Liver (tissue), 9 donors: ENCODE data around the gene KIAA1217. TPM values are rescaled to one million over a fixed set of nuclear protein-coding genes. Genes with fewer than 3 reads are reported as not detected.

Experiments used
- DNase-seq: peaks from one replicate; pipeline ENCODE4 v3.0.0-alpha.2; 2017; ENCODE audit warnings: low spot score
- H3K27ac ChIP-seq, 2 donors: one replicate each; pipeline ENCODE4 v1.7.0; 2013; ENCODE audit warnings: inconsistent platforms in 2 of 2, low read length in 2 of 2, control low read depth in 1 of 2, low read depth in 1 of 2, mild to moderate bottlenecking in 1 of 2
- H3K27me3 ChIP-seq, 4 donors: one replicate each; pipeline versions ENCODE4 v1.6.1 to v1.7.0; 2013; ENCODE audit warnings: low read length in 3 of 4, inconsistent platforms in 1 of 4, mild to moderate bottlenecking in 1 of 4, moderate library complexity in 1 of 4; ENCODE audit not compliant: control insufficient read depth in 4 of 4, insufficient read depth in 4 of 4
- H3K36me3 ChIP-seq, 4 donors: one replicate each; pipeline versions ENCODE4 v1.6.1 to v1.7.0; 2013; ENCODE audit warnings: low read length in 3 of 4, mild to moderate bottlenecking in 3 of 4, low read depth in 1 of 4, moderate library complexity in 1 of 4; ENCODE audit not compliant: control insufficient read depth in 4 of 4, insufficient read depth in 3 of 4
- H3K4me1 ChIP-seq, 4 donors: one replicate each; pipeline versions ENCODE4 v1.6.1 to v1.7.0; 2013; ENCODE audit warnings: low read length in 3 of 4, mild to moderate bottlenecking in 3 of 4, moderate library complexity in 1 of 4; ENCODE audit not compliant: control insufficient read depth in 4 of 4, insufficient read depth in 4 of 4
- H3K4me3 ChIP-seq, 3 donors: one replicate each; pipeline versions ENCODE4 v1.6.1 to v1.7.0; 2013; ENCODE audit warnings: low read length in 3 of 3, control low read depth in 1 of 3, low read depth in 1 of 3, mild to moderate bottlenecking in 1 of 3
- H3K9ac ChIP-seq, 2 donors: one replicate each; pipeline ENCODE4 v1.7.0; 2013; ENCODE audit warnings: low read length in 2 of 2, mild to moderate bottlenecking in 2 of 2, moderate library complexity in 2 of 2, control low read depth in 1 of 2, low read depth in 1 of 2
- H3K9me3 ChIP-seq, 4 donors: one replicate each; pipeline versions ENCODE4 v1.6.1 to v1.7.0; 2013; ENCODE audit warnings: low read length in 3 of 4; ENCODE audit not compliant: control insufficient read depth in 4 of 4
- EGR1 ChIP-seq, 2 donors: IDR thresholded peaks; 2 replicates each; pipeline ENCODE4 v1.6.1; 2016 to 2018; ENCODE audit warnings: antibody characterized with exemption in 2 of 2, low read depth in 2 of 2
- FOXA1 ChIP-seq: IDR thresholded peaks from 2 replicates; pipeline ENCODE4 v1.6.1; 2016; ENCODE audit warnings: antibody characterized with exemption
- FOXA2 ChIP-seq: IDR thresholded peaks from 2 replicates; pipeline ENCODE4 v1.6.1; 2016; ENCODE audit warnings: antibody characterized with exemption
- GABPA ChIP-seq, 2 donors: IDR thresholded peaks in 1 of 2; conservative IDR thresholded peaks in 1 of 2; 2 replicates each; pipeline ENCODE4 v1.6.1; 2016; ENCODE audit warnings: antibody characterized with exemption in 2 of 2, mild to moderate bottlenecking in 1 of 2, moderate library complexity in 1 of 2
- HNF4A ChIP-seq, 2 donors: conservative IDR thresholded peaks; 2 replicates each; pipeline ENCODE4 v1.6.1; 2016; ENCODE audit warnings: antibody characterized with exemption in 2 of 2, mild to moderate bottlenecking in 2 of 2
- HNF4G ChIP-seq: IDR thresholded peaks from 2 replicates; pipeline ENCODE4 v1.6.1; 2016; ENCODE audit warnings: antibody characterized with exemption
- JUND ChIP-seq, 2 donors: IDR thresholded peaks; 2 replicates each; pipeline ENCODE4 v1.6.1; 2016; ENCODE audit warnings: antibody characterized with exemption in 2 of 2
- NR2F2 ChIP-seq: IDR thresholded peaks from 2 replicates; pipeline ENCODE4 v1.6.1; 2016; ENCODE audit warnings: antibody characterized with exemption
- RXRA ChIP-seq, 2 donors: IDR thresholded peaks; 2 replicates each; pipeline ENCODE4 v1.6.1; 2017 to 2018; ENCODE audit warnings: antibody characterized with exemption in 2 of 2, mild to moderate bottlenecking in 1 of 2
- SP1 ChIP-seq: IDR thresholded peaks from 2 replicates; pipeline ENCODE4 v1.6.1; 2018; ENCODE audit warnings: antibody characterized with exemption, mild to moderate bottlenecking
- TAF1 ChIP-seq: conservative IDR thresholded peaks from 2 replicates; pipeline ENCODE4 v1.6.1; 2016; ENCODE audit warnings: antibody characterized with exemption, mild to moderate bottlenecking
- YY1 ChIP-seq: IDR thresholded peaks from 2 replicates; pipeline ENCODE4 v1.6.1; 2016; ENCODE audit warnings: antibody characterized with exemption, mild to moderate bottlenecking
- ZBTB33 ChIP-seq: IDR thresholded peaks from 2 replicates; pipeline ENCODE4 v1.6.1; 2016; ENCODE audit warnings: antibody characterized with exemption
- WGBS: extraction: QIAGEN DNeasy Blood & Tissue Kit; methylation state at CpG from one replicate; pipeline ENCODE4 v1.1.7; 2013; 5-methylcytosine and 5-hydroxymethylcytosine counted together
- polyA plus RNA-seq, 2 donors: library from polyadenylated mRNA; stranded (reverse) in 1 of 2; unstranded in 1 of 2; fragments of 200-250 nt in 1 of 2; fragments of >200 nt in 1 of 2; fragmentation: Nextera tagmentation in 1 of 2; extraction: Ambion mirVana in 1 of 2; gene quantifications; one replicate each; pipeline versions ENCODE4 v1.2.1 to v1.2.3, GENCODE V29; 2013 to 2015
- total RNA-seq, 2 donors: library from RNA; depleted of rRNA; stranded (reverse); fragments of >200 nt; gene quantifications; one replicate each; pipeline ENCODE4 v1.2.3, GENCODE V29; 2014
- TF ChIP-seq, protein P1 (sequence below): IDR thresholded peaks from 2 replicates; pipeline ENCODE4 v1.6.1; 2016; ENCODE audit warnings: antibody characterized with exemption
- TF ChIP-seq, protein P2 (sequence below): IDR thresholded peaks from 2 replicates; pipeline ENCODE4 v1.6.1; 2016; ENCODE audit warnings: antibody characterized with exemption
- TF ChIP-seq, protein P3 (sequence below): fragments of 150-350 bp; IDR thresholded peaks from 2 replicates; pipeline ENCODE4 v1.5.1; 2017; ENCODE audit warnings: improper control_type of control experiment, low read depth, low read length; ENCODE audit not compliant: missing input control
- donor health status: healthy.
- donor health status: healthy.
- donor health status: healthy.
- donor health status: healthy.
- donor health status: healthy.

KIAA1217 gene
- total and polyA plus RNA-seq, 4 donors, result 4.5 to 12.8 (median 6.8) TPM

DNA sequence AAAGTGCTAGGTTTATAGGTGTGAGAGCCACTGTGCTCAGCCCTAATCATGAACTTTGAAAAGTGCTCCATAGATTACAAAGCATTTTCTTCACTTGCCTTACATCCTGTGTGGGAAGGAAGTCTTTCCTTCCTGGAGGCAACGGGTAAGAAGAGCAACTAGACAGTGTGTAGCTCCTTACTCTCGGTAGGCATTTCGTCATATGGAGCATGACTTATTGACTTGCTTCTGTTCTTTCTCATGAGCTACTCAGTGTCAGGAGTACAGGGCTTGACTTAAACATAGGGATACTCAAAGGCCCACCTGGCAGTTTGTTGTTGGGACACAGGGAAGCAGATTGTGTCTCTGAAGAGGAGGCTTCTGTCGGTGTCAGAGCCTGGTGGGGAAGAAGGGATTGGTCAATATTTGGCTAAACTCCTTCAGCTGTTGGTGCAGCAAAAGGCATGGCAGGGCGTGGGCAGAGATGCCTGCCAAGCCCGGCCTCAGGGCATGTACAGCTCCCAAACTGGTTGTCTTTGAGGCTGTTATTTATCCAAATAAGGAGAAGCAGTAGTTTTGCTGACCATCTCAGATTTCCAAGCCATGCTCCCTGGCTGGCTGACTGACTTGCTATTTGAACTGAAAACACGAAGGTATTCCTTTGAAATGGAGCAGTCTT is 248.9 kb downstream of the KIAA1217 start:
- Histone ChIP-seq H3K4me3 (no peak overlapping the region), H3K27ac (no peak overlapping the region), H3K4me1 (peaks cover 0 to 9% (median 1%) of the 10 kb centered on the region in 4 donors), H3K9ac (no peak overlapping the region), H3K36me3 (no peaks in the 10 kb centered on the region), H3K27me3 (no peaks in the 10 kb centered on the region), H3K9me3 (no peaks in the 10 kb centered on the region)
- DNase-seq, result no peak
- TF ChIP-seq TAF1 (no peak), FOXA1 (no peak), HNF4A (conservative IDR thresholded peaks at IDR 0.05) (no peak), HNF4G (no peak), YY1 (no peak), JUND (IDR thresholded peaks at IDR 0.05) (no peak)
- TF ChIP-seq, protein P1, sequence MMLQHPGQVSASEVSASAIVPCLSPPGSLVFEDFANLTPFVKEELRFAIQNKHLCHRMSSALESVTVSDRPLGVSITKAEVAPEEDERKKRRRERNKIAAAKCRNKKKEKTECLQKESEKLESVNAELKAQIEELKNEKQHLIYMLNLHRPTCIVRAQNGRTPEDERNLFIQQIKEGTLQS, result no peak
- TF ChIP-seq, protein P2, sequence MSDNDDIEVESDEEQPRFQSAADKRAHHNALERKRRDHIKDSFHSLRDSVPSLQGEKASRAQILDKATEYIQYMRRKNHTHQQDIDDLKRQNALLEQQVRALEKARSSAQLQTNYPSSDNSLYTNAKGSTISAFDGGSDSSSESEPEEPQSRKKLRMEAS, result no peak
- WGBS, result 68% methylated on average over 7 of the region's 7 CpGs

- no peak overlapping the region for H3K4me3 ChIP-seq
- peaks cover 5 to 26% (median 7%) of the 10 kb centered on the region in 4 donors for H3K4me1 ChIP-seq
Observed at GRCh38 chr10:24459836-24460235, 250.9 kb downstream of the KIAA1217 start.

GRCh38 chr10:24462291-24462813 is 253.4 kb downstream of the KIAA1217 start:
- no peaks in the 10 kb centered on the region for H3K27me3 ChIP-seq
- TF ChIP-seq SP1 (no peak), ZBTB33 (no peak), EGR1 (IDR thresholded peaks at IDR 0.05; ENCODE audit: low read depth in 2 of 2) (no peak), HNF4G (no peak), FOXA1 (no peak)
- TF ChIP-seq, protein P3, sequence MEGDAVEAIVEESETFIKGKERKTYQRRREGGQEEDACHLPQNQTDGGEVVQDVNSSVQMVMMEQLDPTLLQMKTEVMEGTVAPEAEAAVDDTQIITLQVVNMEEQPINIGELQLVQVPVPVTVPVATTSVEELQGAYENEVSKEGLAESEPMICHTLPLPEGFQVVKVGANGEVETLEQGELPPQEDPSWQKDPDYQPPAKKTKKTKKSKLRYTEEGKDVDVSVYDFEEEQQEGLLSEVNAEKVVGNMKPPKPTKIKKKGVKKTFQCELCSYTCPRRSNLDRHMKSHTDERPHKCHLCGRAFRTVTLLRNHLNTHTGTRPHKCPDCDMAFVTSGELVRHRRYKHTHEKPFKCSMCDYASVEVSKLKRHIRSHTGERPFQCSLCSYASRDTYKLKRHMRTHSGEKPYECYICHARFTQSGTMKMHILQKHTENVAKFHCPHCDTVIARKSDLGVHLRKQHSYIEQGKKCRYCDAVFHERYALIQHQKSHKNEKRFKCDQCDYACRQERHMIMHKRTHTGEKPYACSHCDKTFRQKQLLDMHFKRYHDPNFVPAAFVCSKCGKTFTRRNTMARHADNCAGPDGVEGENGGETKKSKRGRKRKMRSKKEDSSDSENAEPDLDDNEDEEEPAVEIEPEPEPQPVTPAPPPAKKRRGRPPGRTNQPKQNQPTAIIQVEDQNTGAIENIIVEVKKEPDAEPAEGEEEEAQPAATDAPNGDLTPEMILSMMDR, result no peak
- no peak for DNase-seq
- H3K9me3 ChIP-seq, result no peaks in the 10 kb centered on the region
- H3K36me3 ChIP-seq, result no peaks in the 10 kb centered on the region
- WGBS, result 90% methylated on average over 7 of the region's 7 CpGs
- H3K4me1 ChIP-seq, result peaks cover 5 to 31% (median 10%) of the 10 kb centered on the region in 4 donors
- H3K27ac ChIP-seq, result no peak overlapping the region
- H3K9ac ChIP-seq, result no peak overlapping the region
- H3K4me3 ChIP-seq, result no peak overlapping the region

More at GRCh38 chr10:24459836-24460235, 250.9 kb downstream of the KIAA1217 start:
- Histone ChIP-seq H3K9me3 (no peaks in the 10 kb centered on the region), H3K36me3 (no peaks in the 10 kb centered on the region), H3K9ac (no peak overlapping the region), H3K27ac (no peak overlapping the region), H3K27me3 (no peaks in the 10 kb centered on the region)
- DNase-seq, result no peak
- TF ChIP-seq YY1, result no peak
- TF ChIP-seq RXRA (IDR thresholded peaks at IDR 0.05), result no peak
- no peak for TF ChIP-seq HNF4A (conservative IDR thresholded peaks at IDR 0.05)
- no peak for TF ChIP-seq FOXA1
- no peak for TF ChIP-seq ZBTB33
- no peak for TF ChIP-seq HNF4G
- TF ChIP-seq FOXA2, result no peak
- no peak for TF ChIP-seq NR2F2
- TF ChIP-seq SP1, result no peak
- TF ChIP-seq, protein P2, result no peak
- no peak for TF ChIP-seq GABPA (IDR thresholded peaks at IDR 0.05 in 1 of 2, conservative IDR thresholded peaks at IDR 0.05 in 1 of 2)
- WGBS, result 81% methylated on average over 3 of the region's 3 CpGs
